GM21723 (cell line): ENCODE data around the gene OR2AE1.
A peak's percentile ranks its signal among the peaks of the same experiment; 100 is the strongest.

Experiments
- ATAC-seq: cut with Tn5 transposase; IDR thresholded peaks from one replicate; pipeline ENCODE4 v1.9.1; 2021; ENCODE audit warnings: mild to moderate bottlenecking, moderate library complexity; ENCODE audit not compliant: unreplicated experiment

The OR2AE1 gene

DNA sequence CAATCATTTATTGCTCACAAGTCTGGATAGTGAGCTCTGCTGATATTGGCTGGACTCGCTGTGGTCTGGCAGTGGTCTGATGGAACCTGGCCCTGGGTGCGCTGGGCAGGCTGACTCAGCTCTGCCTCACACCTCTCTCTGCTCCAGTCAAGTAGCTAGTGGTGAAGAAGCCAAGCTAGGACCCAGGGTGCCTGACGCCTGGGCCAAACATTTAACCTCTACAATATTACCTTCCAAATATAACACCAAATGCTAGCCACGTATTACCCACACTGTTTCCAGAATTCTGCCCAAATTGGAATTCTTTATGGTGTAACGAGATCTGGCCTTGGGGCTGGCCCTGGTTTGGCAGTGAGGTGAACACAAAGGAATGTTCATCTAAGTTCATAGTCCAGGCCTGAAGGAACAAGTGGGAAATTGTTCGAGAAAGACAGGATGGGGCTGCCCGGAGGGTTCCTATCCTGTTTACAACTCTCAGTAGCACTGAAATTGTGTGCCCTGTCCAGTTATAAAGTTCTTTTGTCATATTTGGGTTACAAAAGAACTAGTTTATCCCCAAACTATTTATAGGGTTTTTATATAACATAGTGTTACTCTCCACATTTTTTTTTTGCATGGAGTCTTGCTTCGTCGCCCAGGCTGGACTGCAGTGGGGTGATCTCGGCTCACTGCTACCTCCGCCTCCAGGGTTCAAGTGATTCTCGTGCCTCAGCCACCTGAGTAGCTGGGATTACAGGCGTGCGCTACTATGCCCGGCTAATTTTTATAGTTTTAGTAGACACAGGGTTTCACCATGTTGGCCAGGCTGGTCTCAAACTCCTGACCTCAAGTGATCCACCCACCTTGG is 16.3 kb downstream of the OR2AE1 start:
- ATAC-seq: no peak

DNA sequence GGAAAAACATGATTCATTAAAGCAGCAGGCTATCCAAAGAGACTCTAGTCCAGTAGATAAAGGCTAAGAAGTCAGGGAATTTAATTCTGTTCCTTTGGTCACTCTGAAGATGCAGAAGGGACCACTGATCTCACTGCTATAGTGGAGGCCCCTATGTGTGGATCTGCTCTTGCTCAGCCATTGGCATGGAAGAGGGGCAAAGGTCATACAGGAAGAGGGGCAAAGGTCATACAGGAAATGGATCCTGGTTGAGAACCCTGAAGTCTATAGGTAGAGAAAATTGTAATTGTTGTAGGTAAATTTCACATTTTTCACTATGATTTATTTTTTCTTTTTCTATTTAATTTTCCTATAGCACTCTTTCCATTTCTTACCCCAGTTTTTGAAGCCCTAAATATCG is 21.6 kb downstream of the OR2AE1 start:
- ATAC-seq: no peak

- no peak for ATAC-seq
These were observed 28.2 kb downstream of the OR2AE1 start for GRCh38 chr7:99848420-99849216.

- no peak for ATAC-seq
These were observed 32.5 kb downstream of the OR2AE1 start for GRCh38 chr7:99844328-99844727.

DNA sequence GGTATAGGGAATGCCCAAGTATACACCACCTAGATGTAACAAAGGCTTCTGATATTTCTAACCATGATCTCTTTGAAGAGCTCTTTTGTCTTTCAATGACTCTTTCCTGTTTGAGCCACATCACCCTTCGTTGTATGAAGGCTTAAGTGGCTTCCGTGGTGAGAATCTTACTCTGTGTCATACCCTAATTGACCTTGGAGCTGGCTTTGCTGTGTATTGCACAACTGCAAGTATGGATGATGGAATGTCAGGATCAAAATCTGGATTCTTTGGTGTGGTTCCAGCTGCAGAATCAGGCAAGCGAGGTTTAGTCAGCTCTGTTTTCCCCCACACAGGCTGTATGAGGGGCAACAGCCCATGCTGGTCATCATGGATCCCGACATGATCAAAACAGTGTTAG is 33.0 kb downstream of the OR2AE1 start:
- no peak for ATAC-seq

- no peak for ATAC-seq
These were observed 33.9 kb downstream of the OR2AE1 start for GRCh38 chr7:99842926-99843325.

DNA sequence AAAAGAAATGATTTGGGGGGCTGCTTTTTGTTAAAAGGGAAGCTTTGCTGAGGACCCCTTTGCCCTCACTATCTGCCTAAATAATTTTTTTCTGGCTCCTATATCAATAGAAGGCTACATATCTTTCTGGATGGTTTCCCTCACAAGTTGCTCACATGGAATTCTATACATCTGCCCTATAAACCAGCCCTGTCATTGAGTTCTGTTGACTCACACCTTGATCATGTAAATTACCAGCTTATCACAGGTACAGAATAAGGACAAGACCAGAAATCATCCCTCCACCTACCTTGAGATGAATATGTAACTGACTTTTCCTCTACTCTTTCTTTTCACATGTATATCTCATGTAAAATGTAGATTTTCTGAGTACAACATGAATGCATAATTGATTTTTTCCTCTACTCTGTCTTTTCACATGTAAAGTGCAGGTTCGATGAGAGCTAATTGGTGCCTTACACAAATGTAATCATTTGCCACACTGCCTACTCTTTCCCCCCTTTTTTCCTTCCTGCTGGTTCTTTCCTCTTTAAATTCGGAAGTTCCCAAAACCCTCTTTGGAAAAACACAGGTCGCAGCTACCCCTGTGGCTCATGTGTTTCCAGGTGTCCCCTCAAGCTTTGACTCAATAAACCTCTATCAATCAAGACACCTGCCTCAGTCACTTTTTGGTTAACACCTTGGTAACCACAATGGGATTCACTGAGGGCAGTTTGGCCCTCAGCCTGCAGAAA is 36.5 kb downstream of the OR2AE1 start:
- no peak for ATAC-seq

GRCh38 chr7:99839287-99840021 is 37.4 kb downstream of the OR2AE1 start:
- ATAC-seq: no peak

GRCh38 chr7:99837649-99838361 is 39.0 kb downstream of the OR2AE1 start:
- peak; percentile 66 for ATAC-seq

GRCh38 chr7:99835189-99835588 is 41.6 kb downstream of the OR2AE1 start:
- no peak for ATAC-seq

DNA sequence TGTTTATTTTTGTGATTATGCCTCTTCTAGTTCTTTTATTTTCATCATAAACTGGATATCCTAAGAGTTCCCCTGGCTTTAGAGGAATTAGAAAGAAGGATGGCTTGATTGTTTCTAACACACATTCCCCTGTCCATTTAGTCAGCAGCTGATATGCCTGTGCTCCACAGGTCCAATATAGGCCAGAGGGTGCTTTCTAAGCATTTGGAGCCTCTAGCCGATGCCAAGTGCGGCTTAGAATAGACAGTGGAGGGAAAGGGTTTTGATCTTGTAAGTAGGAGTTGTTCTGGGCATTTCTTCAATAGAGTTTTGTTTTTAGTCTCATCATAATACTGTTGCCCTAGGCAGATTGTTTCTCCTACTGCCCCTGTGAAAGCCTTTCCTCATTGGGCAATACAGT is 42.5 kb downstream of the OR2AE1 start:
- ATAC-seq: no peak

- no peak for ATAC-seq
These were observed 43.5 kb downstream of the OR2AE1 start for GRCh38 chr7:99833289-99833877.

- no peak for ATAC-seq
These were observed 45.2 kb downstream of the OR2AE1 start for GRCh38 chr7:99831595-99831994.

GRCh38 chr7:99829524-99830160 is 47.2 kb downstream of the OR2AE1 start:
- ATAC-seq: no peak

GRCh38 chr7:99828811-99829210 is 48.0 kb downstream of the OR2AE1 start:
- no peak for ATAC-seq

DNA sequence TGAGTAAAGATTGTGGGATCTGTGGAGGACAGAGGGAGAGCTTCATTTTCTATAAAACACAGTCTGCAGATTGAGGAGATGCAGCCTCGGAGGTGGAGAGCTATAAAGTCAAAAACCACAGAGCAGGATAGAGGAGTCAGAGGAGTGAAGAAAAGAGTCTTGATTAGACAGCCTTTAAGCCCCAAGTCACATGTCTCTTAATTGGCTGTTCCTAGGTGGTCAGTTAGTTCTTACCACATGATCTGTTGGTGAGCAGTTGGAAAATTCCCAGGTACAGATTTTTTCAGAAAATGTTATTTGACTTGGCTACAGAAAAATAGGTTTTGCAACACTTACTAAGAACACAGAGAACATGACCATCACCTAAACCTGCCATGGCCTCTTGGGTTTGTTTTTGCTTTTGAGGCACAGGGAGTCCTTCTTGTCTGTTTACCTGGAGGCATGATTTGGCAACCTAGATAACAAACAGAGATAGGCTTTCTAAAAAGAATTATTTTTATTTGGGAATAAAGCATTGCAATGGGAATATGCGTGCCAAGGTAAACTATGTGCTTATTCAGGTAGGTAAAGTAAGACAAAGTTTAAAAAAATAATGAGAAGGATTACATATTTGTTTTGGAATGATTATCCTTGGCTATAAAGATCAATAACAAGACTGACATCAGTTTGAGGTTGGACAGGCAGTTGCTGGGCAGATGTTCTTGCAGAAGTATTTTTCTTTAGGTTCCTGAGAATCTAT is 49.6 kb downstream of the OR2AE1 start:
- no peak for ATAC-seq
